ENCODE measurements around the gene CIROP.

CIROP gene

GRCh38 chr14:23104591-23105347 is at the start of gene CIROP:
CIROP (minus strand) TSS chr14:23104989; CDS start chr14:23104920, 69 bp downstream.
- DNase-seq = peak; percentile 89

- no peak for DNase-seq
These were observed 49.3 kb upstream of the CIROP start for GRCh38 chr14:23153851-23154796.

- no peak for DNase-seq
These were observed 46.6 kb upstream of the CIROP start for GRCh38 chr14:23151342-23151741.

- DNase-seq = no peak
These were observed 45.0 kb upstream of the CIROP start for GRCh38 chr14:23149745-23150144.

GRCh38 chr14:23148591-23149249 is 43.9 kb upstream of the CIROP start:
- no peak for DNase-seq

- peak; percentile 85 for DNase-seq
These were observed 42.9 kb upstream of the CIROP start for GRCh38 chr14:23147676-23148075.

- DNase-seq = no peak
These were observed 42.2 kb upstream of the CIROP start for GRCh38 chr14:23146980-23147379.

GRCh38 chr14:23146351-23146910 is 41.6 kb upstream of the CIROP start:
- no peak for DNase-seq

GRCh38 chr14:23145794-23146350 is 41.1 kb upstream of the CIROP start:
- DNase-seq = peak; percentile 93

- no peak for DNase-seq
These were observed 39.1 kb upstream of the CIROP start for GRCh38 chr14:23143911-23144310.

GRCh38 chr14:23142826-23143225 is 38.0 kb upstream of the CIROP start:
- DNase-seq = no peak

- peak; percentile 85 for DNase-seq
These were observed 37.1 kb upstream of the CIROP start for GRCh38 chr14:23141706-23142444.

GRCh38 chr14:23140371-23140770 is 35.6 kb upstream of the CIROP start:
- DNase-seq = no peak

GRCh38 chr14:23139874-23140273 is 35.1 kb upstream of the CIROP start:
- DNase-seq = no peak

- DNase-seq = no peak
These were observed 33.2 kb upstream of the CIROP start for GRCh38 chr14:23137813-23138535.

- peak; percentile 87 for DNase-seq
These were observed 32.5 kb upstream of the CIROP start for GRCh38 chr14:23137192-23137812.

GRCh38 chr14:23136566-23137133 is 31.9 kb upstream of the CIROP start:
- no peak for DNase-seq

GRCh38 chr14:23132970-23133369 is 28.2 kb upstream of the CIROP start:
- DNase-seq = no peak

- DNase-seq = no peak
These were observed 26.7 kb upstream of the CIROP start for GRCh38 chr14:23131482-23131881.

GRCh38 chr14:23130871-23131270 is 26.1 kb upstream of the CIROP start:
- no peak for DNase-seq
